Limb (tissue), 2 donors: ENCODE results near the gene STXBP6.

Experiments used
- DNase-seq, 2 donors: peaks; one replicate each; pipeline ENCODE4 v3.0.0-alpha.2; 2016; ENCODE audit errors: extremely low spot score in 2 of 2

The STXBP6 gene

GRCh38 chr14:25017562-25017961 is 32.4 kb downstream of the STXBP6 start:
- no peak for DNase-seq

DNA sequence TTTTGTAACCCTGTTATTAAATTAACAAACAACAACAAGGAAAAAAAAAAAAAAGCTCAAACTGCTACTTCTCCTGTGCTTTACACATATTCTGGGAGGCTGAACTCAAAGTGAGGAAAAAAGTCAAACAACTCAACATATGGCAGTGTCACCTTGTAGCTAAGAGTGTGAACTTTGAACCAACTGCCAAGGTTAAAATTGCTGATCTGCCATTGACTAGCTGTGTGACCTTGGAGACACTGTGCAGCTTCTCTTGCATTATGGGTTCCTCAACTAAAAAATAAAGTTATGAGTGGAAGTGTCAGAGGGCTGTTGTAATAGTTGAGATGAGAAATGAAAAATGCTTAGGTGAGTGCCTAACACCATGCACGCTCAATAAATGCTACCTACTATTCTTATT is 34.2 kb downstream of the STXBP6 start:
- DNase-seq, result no peak

DNA sequence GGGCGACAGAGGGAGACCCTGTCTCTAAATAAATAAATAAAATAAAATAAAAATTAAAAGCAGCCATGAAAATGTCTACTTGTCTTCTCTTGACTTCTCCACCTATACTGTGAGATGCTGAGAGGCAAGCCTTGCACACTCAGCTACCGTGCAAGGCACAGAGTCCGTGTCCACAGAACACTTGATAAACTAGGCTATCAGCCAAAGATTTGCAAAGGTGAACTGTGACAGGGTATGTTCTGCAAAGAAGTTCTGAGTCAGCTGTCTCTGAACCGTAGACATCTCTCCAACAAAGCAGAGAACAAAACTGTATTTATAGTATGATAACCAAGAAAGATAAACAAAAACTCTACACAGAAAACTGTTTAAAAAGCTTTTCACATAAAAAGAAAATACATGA is 35.5 kb downstream of the STXBP6 start:
- no peak for DNase-seq

GRCh38 chr14:25011095-25011494 is 38.9 kb downstream of the STXBP6 start:
- DNase-seq, result no peak

GRCh38 chr14:25010471-25010870 is 39.5 kb downstream of the STXBP6 start:
- no peak for DNase-seq

- DNase-seq, result no peak
Measured at GRCh38 chr14:25009891-25010290, 40.1 kb downstream of the STXBP6 start.

DNA sequence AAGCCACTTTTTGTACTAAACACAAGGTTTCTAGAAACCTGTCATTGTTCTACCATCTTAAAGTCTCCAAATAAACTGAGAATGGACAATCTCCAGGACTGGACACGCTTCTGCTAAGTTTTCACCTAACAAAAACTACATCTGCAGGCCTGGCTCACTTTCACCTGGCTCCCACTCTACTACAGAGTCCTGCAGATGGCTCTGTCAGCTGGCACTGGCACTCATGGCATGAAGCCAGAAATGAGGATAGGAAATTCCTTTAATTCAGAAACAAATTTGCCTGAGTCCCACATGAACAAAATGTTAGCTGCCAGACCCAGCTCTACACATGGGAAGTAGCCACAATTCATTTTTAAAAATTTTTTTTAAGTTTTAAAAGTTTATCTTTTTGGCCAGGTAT is 42.1 kb downstream of the STXBP6 start:
- no peak for DNase-seq

DNA sequence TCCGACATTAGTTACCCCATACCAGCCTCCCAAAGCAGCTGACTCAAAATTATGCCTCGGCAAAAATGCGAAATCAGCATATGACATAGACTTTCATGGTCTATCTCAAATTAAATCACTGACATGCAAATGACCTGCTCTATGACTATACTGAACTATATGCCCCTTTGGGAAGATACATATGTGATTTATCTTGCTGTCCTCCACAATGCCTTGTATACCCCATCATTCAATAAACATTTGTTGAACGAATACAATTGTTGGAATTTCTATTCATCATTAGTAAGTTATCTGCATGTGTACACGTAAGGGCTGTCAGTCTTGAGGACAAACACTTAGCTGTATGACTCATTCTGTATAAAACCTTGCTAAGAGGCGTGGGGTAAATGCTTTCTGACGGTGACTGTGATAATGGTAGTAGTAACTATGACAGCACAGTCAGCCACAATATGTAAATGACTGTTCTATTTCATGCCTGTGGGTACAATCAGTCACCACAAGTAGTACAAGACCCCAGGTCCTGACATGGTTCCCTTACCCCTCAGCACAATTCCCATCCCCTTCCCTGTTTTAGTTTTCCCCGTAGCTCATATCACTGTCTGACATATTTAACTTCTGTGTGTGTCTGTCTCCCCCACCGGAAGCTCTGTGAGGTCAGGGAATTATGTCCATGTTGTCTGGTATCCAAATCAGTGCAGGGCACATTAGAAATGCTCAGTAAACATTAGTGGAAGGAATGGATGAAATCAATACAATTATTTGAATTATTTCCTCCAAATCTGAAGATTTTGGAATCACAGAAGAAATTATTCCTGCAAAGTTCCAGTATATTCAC is 42.8 kb downstream of the STXBP6 start:
- DNase-seq, result no peak

DNA sequence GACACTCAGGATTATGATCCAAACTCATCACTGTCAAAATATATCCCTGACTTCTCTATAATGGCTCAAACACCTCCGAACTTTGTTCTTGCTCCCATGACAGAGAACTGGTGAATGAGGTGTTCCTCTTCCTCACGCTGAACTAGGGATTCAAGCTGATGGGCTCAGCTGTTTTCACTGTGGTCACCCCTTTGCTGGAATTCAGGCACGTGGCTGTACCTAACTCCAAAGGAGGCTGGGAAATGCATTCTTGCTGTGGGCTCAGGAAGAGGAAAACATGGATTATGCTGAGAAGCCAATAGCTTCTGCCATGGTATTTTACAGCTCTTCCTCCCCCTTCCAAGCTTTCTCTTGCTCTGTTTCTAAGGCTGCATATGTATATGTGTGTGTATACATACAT is 43.9 kb downstream of the STXBP6 start:
- no peak for DNase-seq

GRCh38 chr14:25004389-25004809 is 45.5 kb downstream of the STXBP6 start:
- DNase-seq, result no peak

DNA sequence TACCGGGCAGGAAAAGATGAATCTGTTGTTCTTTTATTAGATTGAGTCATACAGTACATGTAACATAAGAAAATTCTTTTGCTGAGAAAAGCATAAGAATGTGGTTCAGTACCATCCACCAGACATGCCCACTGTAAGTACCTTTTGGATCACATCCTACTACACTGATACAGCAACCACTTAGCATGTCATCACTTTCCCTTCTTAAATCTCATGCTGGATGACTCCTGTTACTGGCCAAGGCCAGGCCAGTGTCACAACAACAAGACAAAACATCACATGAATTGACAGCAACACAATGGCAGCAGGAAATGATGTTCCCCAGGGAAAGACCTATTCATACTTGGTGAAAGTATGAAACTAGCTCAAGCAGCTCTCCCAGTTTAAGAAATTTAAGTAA is 46.4 kb downstream of the STXBP6 start:
- DNase-seq, result no peak

DNA sequence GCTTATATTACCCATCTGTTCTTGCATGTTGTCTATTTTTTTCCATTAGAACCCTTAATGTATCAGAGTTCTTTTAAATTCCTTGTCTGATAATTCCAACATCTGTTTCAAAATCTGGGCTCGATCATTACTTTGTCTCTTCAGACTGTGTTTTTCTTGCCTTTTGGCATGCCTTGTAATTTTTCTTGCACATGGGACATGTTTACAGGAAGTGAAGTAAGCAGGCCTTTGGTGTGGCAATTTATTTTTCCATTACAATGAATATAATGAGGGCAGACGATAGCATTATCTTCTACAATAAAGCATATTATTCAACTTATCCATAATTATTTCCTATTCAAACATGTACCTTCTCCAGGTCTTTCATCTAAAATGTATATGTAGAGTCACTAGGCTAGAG is 48.3 kb downstream of the STXBP6 start:
- peak in 1 of 2 donors; percentile 61 for DNase-seq

DNA sequence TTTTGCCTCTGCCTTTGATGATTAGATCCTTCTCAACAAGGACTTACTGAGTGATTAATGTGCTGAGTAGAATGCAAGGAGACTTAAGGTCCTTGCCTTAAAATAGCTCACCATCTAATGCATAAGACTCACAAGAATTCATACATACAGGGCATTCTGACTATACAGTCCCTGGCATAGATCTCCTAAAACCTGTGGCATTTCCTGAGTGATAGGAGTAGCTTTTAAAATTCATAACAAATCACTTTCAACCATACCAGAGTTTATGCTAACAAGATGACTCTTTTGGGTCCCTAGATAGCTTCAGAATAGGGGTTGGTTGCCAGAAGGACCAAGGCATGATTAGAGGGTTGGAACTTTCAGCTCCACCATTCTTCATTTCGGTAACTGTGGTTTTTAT is 48.8 kb downstream of the STXBP6 start:
- no peak for DNase-seq

DNA sequence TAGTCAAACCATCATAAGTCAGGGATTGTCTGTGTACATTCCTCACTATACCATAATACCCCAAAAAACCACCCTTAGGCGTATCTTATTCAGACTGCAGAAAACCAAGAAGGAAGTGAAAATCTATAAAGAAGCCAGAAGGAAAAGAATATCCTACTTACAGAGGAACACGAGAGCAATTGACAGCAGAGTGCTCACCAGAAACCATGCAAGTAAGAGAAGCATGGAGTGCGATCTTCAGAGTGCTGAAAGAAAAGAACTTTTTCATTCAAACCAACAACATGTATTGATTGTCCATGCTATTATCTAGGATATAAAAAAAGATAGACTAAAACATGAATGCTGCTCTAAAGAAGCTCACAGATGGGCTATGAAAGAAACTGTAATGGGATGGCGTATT is 50.8 kb downstream of the STXBP6 start:
- no peak for DNase-seq

GRCh38 chr14:24996930-24997725 is 52.8 kb downstream of the STXBP6 start:
- DNase-seq, result no peak

DNA sequence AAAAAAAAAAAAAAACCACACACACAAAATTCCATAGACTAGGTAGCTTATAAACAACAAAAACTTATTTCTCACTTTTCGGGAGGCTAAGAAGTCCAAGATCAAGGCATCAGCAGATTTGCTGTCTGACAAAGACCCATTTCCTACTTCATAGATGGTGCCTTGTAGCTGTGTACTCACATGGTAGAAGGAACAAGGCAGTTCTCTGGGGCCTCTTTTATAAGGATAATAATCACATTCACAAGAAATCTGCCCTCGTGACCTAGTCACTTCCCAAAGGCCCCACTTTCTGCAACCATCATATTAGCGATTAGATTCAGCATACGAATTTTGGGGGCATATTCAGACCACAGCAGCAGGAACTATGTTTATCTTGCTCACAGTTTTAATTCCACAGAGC is 54.9 kb downstream of the STXBP6 start:
- no peak for DNase-seq

DNA sequence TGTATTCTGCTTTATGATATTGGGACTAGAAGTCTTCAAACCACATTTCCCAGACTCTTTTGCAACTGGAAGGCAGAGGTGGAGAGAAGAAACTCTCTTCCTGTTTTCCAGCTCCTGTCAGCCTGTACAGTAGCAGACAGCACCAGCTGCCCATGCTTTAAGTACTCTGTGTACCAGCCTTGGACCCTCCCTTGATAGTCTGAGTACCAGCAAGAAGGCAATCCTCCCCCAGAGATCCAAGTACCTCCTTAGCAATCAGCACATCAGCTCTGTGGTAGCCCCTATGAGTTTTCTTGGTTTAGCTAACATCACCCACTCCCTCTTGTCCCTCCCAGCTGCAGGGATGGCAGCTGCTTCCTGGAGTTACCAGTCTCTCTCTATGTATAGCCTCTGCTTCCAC is 56.3 kb downstream of the STXBP6 start:
- no peak for DNase-seq

DNA sequence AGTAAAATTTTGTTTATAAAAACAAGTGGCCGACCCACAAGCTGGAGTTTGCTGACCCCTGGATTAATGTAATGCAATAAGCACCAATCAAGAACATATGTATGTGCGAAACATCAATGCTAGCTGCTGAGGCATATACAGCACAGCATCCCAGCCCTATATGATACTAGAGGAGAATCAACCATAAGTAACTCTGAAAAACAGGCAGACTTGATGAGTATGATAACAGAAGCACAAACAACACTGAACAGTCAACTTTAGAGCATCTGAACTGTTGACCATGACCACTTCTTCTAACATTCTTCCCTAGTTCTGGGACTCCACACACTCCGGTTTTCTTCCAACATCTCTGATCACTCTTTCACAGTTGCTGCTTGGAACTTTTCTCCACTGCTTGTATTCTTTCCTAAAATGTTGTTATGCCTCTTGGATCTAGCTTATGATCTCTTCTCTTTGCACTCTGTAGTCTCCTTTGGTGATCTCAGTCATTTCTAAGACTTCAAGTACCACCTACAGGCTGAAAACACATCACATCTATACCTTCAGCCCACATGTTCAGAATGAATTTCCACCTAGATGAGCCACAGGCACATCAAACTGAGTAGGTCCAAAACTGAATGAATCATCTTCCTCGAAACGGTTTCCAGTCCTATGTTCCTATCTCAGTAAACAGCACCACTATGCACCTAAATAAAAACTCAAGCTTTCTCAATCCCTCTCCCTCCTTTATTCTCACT is 57.2 kb downstream of the STXBP6 start:
- DNase-seq, result no peak

DNA sequence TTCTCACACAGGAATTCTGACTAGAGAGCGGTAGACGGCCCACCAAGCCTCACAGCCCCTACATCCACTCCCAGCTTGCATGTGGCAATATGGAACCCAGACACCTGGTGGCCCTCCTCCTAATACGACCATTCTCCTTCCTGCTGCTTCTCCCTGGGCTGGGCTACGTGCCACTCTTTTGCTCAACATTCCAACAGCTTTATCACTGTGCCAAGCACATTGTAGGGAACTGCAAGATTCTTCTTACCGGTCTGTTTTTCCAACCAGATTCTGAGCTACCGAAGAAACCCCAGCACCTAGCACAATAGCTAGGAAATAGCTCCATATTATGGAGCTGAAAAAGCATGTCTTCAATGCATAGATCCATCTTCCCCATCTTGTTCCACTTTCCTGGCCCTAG is 58.1 kb downstream of the STXBP6 start:
- no peak for DNase-seq

- no peak for DNase-seq
Measured at GRCh38 chr14:24991288-24991687, 58.7 kb downstream of the STXBP6 start.

- DNase-seq, result no peak
Measured at GRCh38 chr14:24990773-24991172, 59.2 kb downstream of the STXBP6 start.

GRCh38 chr14:24990050-24990449 is 59.9 kb downstream of the STXBP6 start:
- DNase-seq, result no peak
